ENCODE results near the gene PMF1. TPM values are rescaled to one million over a fixed set of nuclear protein-coding genes. Genes with fewer than 3 reads are reported as not detected.
A peak's percentile ranks its signal among the peaks of the same experiment; 100 is the strongest.

Gene PMF1
- total and polyA plus RNA-seq, 2 experiments from 2014 or later = 112 to 118 TPM

GRCh38 chr1:156230473-156230837, 17.6 kb downstream of the PMF1 start:
- Histone ChIP-seq H3K4me2 (no peak overlapping the region), H3K27me3 (ENCODE audit: insufficient read depth) (no peaks in the 10 kb centered on the region), H3K79me2 (replicated peaks; ENCODE audit: insufficient read depth) (0 out of 2 replicates have a peak, but pooled peaks cover 5% of the 10 kb centered on the region), H4K20me1 (replicated peaks; ENCODE audit: insufficient read depth) (no peaks in the 10 kb centered on the region), H2AFZ (no peak overlapping the region), H3F3A (replicated peaks; ENCODE audit: low read depth) (peaks cover 18% of the 10 kb centered on the region; the same call in 1 of the 2 replicates), H3K4me1 (ENCODE audit: insufficient read depth) (no peaks in the 10 kb centered on the region), H3K27ac (ENCODE audit: low read depth) (peak overlapping the region; percentile 47; the same call in 1 of the 2 replicates), H3K9me2 (ENCODE audit: insufficient read depth) (no peaks in the 10 kb centered on the region), H3K36me3 (ENCODE audit: insufficient read depth) (peaks cover 11% of the 10 kb centered on the region; the same call in 1 of the 2 replicates), H3K4me3 (no peak overlapping the region)
- TF ChIP-seq CTCF (conservative IDR thresholded peaks at IDR 0.05; ENCODE audit: low read depth in 2 of 2) (no peak), ZNF462 (CRISPR knock-in tag; IDR thresholded peaks at IDR 0.05) (no peak), CREB1 (CRISPR knock-in tag; IDR thresholded peaks at IDR 0.05; ENCODE audit: low read depth) (no peak), EZH2 (IDR thresholded peaks at IDR 0.05; ENCODE audit: low read depth, unreplicated experiment) (no peak), REST (IDR thresholded peaks at IDR 0.05; ENCODE audit: unreplicated experiment) (no peak), POLR2AphosphoS5 (IDR thresholded peaks at IDR 0.05; ENCODE audit: low read depth) (no peak), ZNF114 (CRISPR knock-in tag; IDR thresholded peaks at IDR 0.05) (no peak)
- Mint-ChIP-seq H3K9me3 (no peaks in the 10 kb centered on the region), H3K27me3 (ENCODE audit: insufficient read depth, low read depth, poor library complexity) (peaks cover 6% of the 10 kb centered on the region), H3K4me3 (no peak overlapping the region), H3K27ac (no peak overlapping the region), H3K36me3 (ENCODE audit: low read depth) (peaks cover 33% of the 10 kb centered on the region), H3K4me1 (peaks cover 1% of the 10 kb centered on the region; the same call in 2 of the 3 replicates)
- DNase-seq (ENCODE audit: low spot score) (no peak), ATAC-seq (no peak)
